Measurements from ENCODE around the gene MICAL2.

MICAL2 gene

DNA sequence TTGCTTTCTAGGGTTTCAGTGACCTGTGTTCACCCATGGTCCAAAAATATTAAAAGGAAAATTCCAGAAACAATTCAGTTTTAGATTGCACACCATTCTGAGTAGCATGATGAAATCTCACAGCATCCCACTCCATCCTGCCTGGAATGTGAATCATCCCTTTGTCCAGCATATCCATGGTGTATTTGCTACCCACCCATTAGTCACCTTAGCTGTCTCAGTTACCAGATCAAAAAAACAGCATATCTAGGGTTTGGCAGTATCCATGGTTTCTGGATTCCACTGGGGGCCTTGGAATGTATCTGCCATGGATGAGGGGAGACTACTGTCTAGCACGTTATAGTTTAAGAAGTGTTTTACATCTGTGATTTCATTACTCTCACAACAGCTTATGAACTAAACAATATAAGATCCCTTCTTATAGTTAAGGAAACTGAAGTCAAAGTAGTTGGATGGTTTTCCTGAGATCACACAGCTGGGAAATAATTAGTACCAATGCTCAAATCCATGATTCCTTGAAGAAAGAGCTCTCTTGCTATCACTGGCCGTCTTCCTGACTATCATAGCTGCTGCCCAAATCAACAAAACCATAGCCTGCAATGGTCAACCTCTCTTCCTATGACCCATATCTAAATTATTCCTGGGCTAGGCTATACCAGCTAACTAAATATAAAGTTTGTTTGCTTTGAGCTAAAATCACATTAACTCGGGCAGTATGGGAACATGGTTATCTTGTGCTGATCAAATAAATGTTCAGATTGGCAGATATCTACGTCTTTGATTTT, 122.6 kb downstream of the MICAL2 start:
- no peak for DNase-seq (ENCODE audit: low spot score)

DNA sequence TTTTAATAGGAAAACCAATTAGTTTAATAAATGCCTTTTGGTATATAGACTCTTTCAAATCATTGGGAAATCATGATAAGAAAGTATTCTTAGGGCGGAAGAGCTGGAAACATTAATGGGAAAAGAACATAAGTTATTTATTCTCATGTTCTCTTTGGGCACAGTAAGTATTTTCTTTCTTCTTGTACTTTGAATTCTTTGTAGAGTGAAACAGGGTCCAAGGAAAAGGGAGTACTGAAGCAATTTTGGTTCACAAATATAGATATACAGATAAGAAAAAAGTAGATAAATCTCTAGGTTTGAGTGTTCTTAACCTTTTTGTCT, 123.2 kb downstream of the MICAL2 start:
- no peak for DNase-seq (ENCODE audit: low spot score)

DNA sequence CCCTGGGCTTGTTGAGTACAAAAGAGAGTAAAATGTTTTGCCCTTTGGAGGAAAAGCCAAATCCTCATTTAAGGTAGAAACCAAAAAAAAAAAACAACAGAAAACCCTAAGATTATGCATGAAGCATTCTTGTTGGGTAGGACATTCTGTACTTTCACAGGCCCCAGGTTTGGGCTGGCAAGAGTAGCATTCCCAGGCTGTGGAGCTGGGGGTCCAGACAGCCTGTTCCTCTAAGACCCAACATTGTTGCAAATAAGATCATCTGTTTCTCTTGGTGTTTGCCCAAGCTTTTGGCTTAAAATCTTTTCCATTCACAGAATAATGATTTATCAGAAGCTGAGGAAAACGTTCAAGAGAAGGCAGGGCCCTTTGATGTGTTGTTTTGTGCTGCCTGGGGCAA, 123.8 kb downstream of the MICAL2 start:
- DNase-seq (ENCODE audit: low spot score), result no peak

DNA sequence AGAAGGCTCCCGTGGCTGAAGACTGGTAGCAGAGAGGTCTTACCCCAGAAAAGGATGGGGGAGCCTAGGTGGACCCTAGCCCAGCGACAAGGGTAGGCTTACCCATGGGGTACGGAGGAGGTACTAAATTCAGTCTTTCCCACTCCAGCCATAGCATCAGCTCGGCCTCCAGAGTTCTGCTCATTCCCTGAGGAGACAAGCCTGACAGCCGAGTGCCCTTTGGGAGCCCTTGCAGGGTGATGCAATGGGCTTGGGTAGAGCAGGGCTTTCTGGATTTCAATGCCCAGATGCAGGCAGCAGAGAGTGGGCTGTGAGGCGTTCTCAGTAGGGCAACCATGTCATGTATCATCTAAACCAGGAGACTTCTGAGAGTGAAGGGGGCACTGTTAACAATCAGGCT, 124.7 kb downstream of the MICAL2 start:
- no peak for DNase-seq (ENCODE audit: low spot score)

DNA sequence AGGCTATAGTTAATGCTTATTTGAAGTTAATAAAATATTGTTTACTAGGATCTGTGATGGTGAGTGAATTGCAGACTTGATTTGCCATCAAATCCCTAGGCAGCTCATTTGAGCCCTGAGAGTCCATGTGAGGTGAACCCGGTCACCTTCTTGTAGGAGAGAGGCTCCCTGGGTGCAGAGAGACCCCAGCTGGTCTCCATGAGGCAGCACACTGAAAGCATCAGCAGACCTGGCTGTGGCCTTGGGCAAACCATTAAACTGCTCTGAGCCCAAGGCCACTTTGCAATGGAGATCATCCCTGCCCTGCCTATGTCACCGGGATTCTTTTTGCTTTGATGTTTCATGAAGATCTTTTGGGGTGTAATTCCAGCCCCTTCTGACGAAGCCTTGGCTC, 125.2 kb downstream of the MICAL2 start:
- DNase-seq (ENCODE audit: low spot score), result peak; percentile 22

DNA sequence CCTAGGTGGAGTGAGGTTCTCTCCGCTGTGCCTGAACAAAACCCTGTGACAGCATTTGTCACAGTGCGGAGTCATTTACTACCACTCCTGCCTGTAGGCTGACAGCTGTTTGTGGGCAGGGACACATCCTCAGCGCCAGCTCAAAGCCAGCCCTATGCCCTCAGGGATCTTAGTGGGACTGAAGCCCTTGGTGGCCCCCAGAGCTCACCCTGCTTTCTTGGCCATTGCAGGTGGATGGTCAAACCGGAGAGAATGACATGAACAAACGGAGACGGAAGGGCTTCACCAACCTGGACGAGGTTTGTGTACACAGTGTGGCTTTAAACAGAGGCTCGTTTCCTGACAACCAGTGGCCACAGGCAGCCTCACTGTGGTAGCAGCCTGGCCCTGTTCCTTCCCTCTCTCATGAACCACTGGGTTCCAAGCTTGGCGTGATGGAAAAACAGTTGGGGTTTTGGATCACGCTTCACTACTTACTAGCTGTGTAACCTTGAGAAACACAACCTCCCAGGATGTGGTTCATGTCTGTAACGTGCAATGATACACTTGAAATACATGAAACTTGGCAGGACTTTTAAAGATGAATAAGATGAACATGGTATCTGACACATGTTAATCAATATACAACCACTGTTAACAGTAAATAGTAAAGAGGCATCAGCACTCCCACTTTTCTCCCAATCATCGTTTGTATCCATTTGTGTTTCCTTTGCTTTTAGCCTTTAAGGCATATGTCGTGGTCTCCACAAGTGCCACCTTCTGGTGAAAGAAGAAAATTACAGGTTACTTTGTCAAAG, 125.8 kb downstream of the MICAL2 start:
- DNase-seq (ENCODE audit: low spot score), result peak; percentile 79

DNA sequence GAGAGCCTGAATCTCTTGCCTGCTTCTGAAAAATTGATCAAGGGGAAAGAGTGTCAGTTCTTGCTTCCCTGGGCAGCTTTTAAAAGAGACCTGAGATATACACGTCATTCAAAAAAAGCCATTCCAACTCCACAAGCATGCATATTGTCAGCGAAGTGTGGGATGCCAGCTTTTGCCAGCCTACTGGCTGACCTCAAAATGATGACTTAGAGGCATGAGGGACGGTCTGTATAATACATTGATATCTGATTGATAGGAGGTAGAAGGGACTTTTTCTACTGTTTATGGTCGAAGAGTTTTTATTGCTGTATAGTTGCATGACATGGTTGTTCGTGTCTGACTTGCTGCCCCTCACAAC, 126.3 kb downstream of the MICAL2 start:
- DNase-seq (ENCODE audit: low spot score), result no peak

DNA sequence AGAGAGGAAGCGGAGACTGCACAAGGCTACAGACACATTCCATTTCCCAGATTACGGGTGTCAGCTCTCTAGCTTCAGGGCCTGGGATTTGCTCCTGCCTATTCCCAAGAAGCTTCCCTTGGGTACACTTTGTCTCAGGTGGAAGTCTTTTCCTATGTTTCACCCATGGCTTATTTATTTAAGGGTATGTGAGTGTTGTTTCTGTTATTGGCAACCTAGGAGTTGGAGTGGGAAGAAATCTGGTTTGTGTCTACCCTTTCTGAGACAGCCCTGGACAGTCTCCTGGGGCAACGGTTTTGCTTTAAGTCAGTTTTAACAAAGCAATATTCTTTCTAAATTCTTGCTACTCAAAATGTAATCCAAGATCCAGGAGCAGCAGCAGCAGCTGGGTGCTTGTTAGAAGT, 127.0 kb downstream of the MICAL2 start:
- no peak for DNase-seq (ENCODE audit: low spot score)

DNA sequence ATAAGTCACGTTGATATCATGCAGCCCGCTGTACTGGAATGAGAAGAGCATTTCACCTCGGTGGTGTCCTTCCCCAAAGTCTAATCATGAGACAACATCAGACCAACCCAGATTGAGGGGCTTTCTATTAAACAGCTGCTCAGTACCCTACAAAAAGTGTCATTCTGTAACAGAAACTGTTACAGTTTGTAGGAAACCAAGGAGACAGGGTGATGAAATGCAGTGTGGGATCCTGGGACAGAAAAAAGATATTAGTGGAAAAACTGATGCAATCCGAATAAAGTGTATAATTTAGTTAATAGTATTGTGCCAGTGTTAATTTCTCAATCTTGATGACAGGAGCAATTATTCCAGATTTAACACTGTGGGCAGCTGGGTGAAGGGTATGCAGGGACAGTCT, 128.0 kb downstream of the MICAL2 start:
- DNase-seq (ENCODE audit: low spot score), result no peak

DNA sequence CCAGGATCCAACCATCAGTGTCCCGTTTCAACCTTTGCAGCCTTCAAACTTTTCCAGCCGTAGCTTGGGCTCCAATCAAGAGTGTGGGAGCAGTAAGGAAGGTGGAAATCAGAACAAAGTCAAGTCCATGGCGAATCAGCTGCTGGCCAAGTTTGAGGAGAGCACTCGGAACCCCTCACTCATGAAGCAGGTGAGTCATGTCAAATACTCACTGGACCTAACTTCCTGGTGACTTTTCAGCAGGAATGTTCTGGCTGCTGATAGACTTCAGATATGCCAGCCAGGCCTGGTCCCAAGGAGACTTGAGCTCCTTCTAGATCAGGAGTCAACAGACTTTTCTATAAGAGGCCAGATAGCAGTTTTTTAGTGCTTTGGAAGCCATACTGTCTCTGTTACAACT, 129.0 kb downstream of the MICAL2 start:
- no peak for DNase-seq (ENCODE audit: low spot score)

DNA sequence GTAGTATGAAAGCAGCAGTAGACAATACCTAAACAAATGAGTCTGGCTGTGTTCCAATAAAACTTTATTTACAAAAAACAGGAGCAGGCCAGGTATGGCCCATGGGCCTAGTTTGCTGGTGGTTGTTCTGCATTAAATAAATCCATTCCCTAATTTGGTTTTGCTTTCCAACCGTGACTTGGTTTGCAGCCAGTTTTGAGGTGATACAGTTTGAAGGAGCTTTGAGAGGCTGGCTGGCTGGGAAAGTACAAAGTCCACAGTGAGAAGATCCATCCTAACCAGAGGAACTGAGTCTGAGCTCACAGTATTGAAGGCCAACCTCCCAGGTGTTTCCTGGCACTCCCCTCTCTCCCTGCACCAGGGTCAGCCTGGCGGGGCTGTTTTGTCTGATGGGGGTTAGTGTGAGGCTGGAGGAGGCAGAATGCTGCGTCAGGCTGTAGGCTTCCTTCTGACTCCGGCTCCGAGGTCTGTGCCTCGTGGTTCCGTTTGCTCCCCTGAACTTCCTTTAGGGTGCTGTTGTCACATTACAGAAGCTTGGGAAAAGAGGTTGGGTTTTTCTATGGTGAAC, 129.5 kb downstream of the MICAL2 start:
- no peak for DNase-seq (ENCODE audit: low spot score)

DNA sequence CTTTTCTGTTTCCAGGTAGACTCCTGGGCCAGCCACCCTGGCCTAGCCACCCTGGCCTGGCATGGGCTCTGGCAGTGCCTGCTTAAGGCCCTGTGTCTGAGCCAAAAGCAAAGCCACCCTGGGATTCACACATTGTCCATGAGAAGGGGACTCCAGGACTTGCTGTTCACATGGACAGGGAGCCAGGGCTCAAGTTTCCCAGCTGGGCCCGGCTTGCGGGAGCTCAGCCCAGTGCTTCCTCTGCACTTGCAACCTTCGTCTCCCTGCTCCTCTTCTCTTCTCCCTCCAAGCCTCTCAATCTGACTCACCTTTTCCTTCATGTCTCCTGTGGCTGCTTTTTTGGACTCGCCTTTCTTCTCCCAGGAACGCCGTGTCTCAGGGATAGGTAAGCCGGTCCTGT, 130.3 kb downstream of the MICAL2 start:
- DNase-seq (ENCODE audit: low spot score), result no peak

DNA sequence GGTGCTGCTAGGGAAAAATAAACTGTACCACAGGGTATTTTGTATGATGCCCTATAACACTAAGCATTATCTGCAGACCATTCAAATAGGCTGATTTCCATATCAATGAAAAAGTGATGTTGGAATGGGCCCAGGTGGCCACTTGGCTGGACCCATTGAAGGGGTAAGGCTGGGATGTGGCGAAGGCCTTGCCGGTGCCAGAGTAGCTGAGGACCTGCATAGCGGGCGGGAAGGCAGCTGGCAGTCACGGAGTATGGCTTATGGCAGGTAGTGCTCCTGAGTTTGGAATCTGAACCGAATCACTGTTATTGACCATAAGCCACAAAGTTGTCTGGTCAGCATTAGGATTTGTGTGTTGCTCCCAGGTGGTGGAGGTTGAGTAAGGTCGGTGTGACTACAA, 131.0 kb downstream of the MICAL2 start:
- DNase-seq (ENCODE audit: low spot score), result no peak

DNA sequence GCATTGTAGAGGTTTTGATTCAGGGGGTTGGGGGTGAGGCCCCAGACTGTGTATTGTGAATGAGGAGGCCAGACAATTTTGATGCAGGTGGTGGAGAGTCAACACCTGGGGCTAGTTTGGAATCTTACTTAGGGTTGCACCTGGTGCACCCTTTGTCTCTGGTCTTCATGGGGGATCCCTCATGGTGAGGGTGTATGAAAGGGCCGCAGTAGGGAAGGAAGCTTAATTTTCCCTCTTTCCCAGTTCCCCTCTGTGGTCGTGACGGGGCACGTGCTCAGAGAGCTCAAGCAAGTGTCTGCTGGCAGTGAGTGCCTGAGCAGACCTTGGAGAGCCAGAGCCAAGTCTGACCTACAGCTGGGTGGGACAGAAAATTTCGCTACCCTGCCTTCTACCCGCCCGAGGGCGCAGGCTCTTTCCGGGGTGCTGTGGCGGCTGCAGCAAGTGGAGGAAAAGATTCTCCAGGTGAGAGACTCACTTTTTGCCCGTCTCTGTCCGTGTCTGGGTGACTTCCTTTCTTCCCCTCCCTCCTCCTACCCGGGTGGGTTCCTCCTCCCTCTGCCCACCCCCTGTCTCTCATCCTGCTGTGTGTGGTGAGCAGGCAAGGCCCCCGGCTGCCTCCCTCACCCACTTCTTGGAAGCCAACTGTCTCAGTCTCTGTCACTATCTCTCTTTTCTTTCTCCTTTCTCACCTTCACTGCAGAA, 131.7 kb downstream of the MICAL2 start:
- no peak for DNase-seq (ENCODE audit: low spot score)

DNA sequence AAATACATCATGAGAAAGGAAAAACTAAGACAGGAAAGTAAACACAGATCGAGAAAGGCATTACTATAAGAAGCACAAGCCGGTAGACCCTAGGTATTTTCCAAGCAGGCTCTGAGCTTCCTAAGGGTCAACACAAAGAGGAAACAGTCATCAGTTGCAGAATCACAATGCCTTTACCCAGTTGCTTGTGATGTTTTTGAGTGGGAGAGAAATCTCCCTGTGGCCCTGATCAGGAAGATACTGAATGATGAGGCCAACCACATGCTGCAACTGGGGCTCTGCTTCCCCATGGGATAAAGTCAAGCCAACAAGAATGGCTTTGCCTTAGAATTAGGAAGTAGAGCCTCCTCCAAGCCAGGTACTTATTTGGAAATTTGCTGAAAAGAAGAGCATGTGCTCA, 132.6 kb downstream of the MICAL2 start:
- no peak for DNase-seq (ENCODE audit: low spot score)

DNA sequence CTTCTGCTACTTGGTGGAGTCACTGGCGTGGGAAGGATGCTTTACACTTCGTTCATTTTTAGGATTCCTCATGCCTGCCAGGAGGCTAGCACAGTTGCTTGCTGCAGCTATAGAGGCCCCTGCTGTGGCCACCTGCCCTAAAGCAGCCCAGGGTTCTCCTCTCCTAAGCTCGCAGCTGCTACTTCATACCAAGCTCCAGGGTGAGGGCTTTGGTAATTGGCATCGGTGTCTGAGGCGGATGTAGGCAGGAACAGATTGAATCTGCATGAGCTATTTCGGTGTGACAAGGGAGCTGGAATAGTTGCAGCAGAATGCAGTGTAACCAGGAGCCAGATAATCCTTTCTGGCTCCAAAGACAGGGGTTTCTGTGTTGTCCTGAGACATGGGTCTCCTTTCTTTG, 133.1 kb downstream of the MICAL2 start:
- no peak for DNase-seq (ENCODE audit: low spot score)

DNA sequence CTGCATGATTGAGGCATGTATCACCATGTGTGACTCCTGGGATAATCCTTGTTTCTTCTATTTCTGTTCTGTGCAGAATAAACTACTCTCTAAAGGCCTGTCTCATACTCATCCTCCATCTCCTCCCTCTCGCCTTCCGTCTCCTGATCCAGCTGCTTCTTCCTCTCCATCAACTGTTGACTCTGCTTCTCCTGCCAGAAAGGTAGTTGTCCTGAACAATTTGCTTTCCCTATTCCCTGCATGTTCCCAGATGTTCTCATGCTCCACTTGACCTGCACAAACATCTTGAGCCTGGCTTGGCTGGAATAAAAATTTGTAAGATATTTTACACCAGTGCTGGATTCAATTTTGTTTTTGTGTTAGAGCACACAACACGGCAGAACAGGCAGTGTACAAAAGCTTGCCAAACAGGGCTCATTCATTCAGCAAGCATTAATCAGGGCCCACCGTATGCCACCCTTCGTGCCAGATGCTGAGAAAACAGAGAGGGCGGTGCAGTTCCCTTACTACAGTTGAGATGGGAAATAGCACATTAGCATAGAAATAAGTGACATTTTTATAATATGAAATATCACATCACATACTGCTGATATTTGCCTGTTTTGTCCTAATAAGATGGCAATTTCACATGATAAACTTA, 133.6 kb downstream of the MICAL2 start:
- DNase-seq (ENCODE audit: low spot score), result peak; percentile 44

DNA sequence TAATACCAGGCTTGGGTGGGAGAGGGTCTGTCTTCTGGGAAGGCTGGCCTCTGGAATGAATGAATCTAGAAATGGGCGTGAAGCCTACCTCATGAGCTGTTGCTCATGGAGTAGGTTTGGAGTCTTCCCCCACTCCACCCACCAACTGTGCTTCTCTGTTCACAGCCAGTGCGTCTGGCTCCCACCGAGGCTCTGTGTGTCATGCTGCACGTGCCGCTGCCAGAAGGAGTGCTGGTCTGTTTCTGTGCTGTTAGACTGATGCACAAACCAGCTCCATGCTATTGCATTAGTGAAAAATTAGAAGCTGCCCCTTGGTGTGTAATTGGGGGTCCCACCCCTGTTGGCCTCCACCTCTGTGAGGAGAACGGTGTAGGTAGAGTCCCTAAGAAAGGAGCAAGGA, 134.7 kb downstream of the MICAL2 start:
- no peak for DNase-seq (ENCODE audit: low spot score)

DNA sequence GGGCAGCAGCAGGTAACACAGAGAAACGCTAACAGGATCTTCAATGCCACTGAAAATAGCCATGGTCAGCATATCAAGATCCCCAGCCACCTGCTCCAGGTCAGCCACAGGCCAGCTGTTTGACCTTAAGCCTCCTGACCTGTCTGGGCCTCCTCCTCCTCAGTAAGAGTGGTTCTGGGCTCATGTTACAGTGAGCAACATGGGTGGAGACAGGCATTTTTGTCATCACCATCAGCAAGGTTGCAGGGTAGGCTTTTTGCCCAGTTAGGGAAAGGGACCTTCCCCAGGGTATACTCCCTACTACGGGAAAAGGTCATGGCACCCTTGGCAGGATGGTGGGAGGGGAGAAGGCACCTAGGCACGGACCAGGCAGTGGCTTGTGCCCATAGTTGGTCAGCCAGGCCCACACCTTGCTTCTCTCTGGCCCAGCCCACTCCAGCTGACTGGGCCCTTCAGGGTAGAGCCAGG, 135.2 kb downstream of the MICAL2 start:
- no peak for DNase-seq (ENCODE audit: low spot score)

DNA sequence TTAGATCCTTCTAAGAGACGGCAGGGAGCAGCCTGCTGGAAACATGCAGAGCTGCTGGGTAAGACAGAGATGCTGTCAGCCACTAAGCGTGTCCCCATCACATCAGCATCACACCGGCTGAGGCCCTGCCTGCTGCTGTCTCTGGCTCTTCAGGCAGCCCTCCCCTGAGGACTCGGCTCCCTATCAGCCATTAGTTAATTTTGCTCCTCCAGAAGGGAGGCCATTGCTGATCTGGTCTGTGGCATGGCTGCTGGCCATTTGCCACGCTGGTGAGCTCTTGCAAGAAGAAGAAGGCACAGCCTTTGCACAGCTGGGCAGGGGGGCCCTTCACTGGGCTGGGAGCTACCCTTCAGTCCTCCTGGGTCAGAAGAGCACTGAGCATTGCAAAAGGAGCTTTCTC, 135.8 kb downstream of the MICAL2 start:
- DNase-seq (ENCODE audit: low spot score), result no peak

DNA sequence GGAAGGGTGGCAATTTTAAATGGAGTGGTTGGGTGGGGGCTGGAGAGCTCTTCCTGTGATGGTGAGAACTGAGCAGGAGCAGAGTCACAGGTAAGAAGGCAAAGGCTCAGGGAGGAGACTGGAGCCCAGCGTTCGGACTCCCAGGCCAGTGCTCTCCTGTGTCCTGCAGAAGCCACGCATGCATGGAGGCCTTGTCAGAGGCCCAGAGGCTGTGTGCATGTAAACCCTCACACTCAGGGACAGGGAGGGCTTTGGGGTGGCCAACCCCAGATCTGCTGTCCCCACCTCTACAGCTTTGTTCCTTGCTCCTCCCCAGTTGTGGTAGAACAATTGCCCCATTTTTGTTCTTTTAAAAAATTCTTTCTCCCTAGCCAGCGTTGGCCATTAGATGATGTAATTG, 136.6 kb downstream of the MICAL2 start:
- DNase-seq (ENCODE audit: low spot score), result no peak

DNA sequence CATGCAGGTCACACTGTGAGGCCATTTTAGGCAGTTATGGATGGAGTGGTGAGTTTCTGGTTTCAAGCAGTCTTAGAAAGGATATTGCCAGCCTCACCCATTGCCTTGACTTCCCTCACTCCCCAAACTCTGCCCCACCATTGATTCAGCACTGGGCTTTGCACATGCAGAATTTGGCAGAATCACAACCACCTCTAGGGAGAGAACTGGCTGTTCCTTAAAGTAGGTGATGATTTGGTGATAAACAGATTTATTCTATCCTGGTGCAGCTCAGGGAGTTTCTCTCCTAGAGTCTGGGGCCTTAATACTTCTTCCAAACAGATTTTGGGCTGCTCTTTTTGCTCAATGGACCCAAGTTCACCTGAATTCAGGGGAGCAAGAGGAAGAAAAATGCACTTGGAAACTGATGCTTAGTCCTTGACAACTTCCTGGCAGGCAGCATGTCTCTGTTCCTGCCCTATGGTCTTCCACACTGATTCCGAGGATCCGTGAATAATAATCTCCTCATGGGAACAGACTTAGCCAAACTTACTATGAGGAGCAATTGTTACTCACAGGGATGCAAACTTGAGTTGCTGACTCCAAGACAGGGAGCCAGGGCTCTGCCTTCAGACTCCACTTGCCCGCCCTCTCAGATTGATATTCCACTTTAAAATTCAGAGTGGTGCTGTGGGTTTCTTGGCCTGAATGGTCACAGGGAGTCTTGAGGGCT, 137.3 kb downstream of the MICAL2 start:
- DNase-seq (ENCODE audit: low spot score), result no peak
